SK-N-SH (cell line): ENCODE measurements around the gene STK39.

Experiments used
- CHD2 ChIP-seq: fragments of 150-350 bp; IDR thresholded peaks from 2 replicates; pipeline ENCODE4 v1.6.1; 2018; ENCODE audit warnings: low read length; ENCODE audit not compliant: partially characterized antibody
- CTCF ChIP-seq: fragments of 200-600 bp; sonication (generic); IDR thresholded peaks from 2 replicates; pipeline ENCODE4 v1.6.1; 2017; ENCODE audit warnings: antibody characterized with exemption, mild to moderate bottlenecking, moderate library complexity
- EP300 ChIP-seq, 2 experiments: IDR thresholded peaks; 2 replicates each; pipeline versions ENCODE4 v1.4.0 to v1.6.1; 2012; ENCODE audit warnings: borderline replicate concordance in 1 of 2, low read depth in 1 of 2, low read length in 1 of 2
- EZH2phosphoT487 ChIP-seq: fragments of 200-600 bp; sonication (generic); IDR thresholded peaks from 2 replicates; pipeline ENCODE4 v1.6.1; 2017; ENCODE audit warnings: low read depth, mixed run types, mild to moderate bottlenecking, antibody characterized with exemption, moderate library complexity, borderline replicate concordance
- FOXJ3 ChIP-seq: sonication (generic); formaldehyde crosslinking; IDR thresholded peaks from 2 replicates; pipeline ENCODE4 v1.5.1; 2020; ENCODE audit warnings: mild to moderate bottlenecking, missing genetic modification reagents
- RCOR1 ChIP-seq: fragments of 150-350 bp; IDR thresholded peaks from 2 replicates; pipeline ENCODE4 v1.6.1; 2017; ENCODE audit warnings: antibody characterized with exemption, low read length
- YY1 ChIP-seq: IDR thresholded peaks from 2 replicates; pipeline ENCODE4 v1.4.0; 2012; ENCODE audit warnings: low read depth, mild to moderate bottlenecking

GRCh38 chr2:167937403-167937802 is 310.0 kb downstream of the STK39 start:
- TF ChIP-seq CHD2 (no peak), EZH2phosphoT487 (no peak), CTCF (no peak), RCOR1 (no peak), YY1 (no peak), EP300 (IDR thresholded peaks at IDR 0.05; ENCODE audit: borderline replicate concordance in 1 of 2, low read depth in 1 of 2, low read length in 1 of 2) (no peak), FOXJ3 (CRISPR knock-in tag) (no peak)
